GM23248 (cell line): ENCODE measurements around the gene RAB11A.

Source experiments
- EZH2 ChIP-seq: fragments of 200-600 bp; sonication (generic); IDR thresholded peaks from 2 replicates; pipeline ENCODE4 v1.6.1; 2018; ENCODE audit warnings: antibody characterized with exemption, mild to moderate bottlenecking; ENCODE audit not compliant: insufficient read depth, poor library complexity, severe bottlenecking
- EZH2phosphoT487 ChIP-seq: fragments of 200-600 bp; sonication (generic); IDR thresholded peaks from 2 replicates; pipeline ENCODE4 v1.6.1; 2018; ENCODE audit warnings: antibody characterized with exemption, moderate library complexity, mild to moderate bottlenecking, low read depth; ENCODE audit not compliant: insufficient read depth

GRCh38 chr15:65919353-65919752 lies 50.1 kb downstream of the RAB11A start:
- TF ChIP-seq EZH2 (no peak), EZH2phosphoT487 (no peak)
